Right atrium auricular region (tissue), 2 donors: ENCODE data around the gene NCKAP5. TPM values are rescaled to one million over a fixed set of nuclear protein-coding genes. Genes with fewer than 3 reads are reported as not detected.
"Not testable (repeated sequence)": the region's sequence is repeated elsewhere in the genome, so short reads cannot be mapped to it uniquely, and the experiment has no call there.

Source experiments
- DNase-seq: peaks from one replicate; pipeline ENCODE4 v3.0.0-alpha.2; 2019; ENCODE audit warnings: low spot score
- H3K27ac ChIP-seq, 2 donors: fragments of 200-600 bp; sonication (generic); 1 replicate in 1 of 2; 2 replicates in 1 of 2; pipeline ENCODE4 v1.5.1; 2016 to 2019
- H3K27me3 ChIP-seq, 2 donors: fragments of 200-600 bp; sonication (generic); one replicate each; pipeline versions ENCODE4 v1.5.1 to v1.6.0; 2017 to 2019
- H3K36me3 ChIP-seq: fragments of 200-600 bp; sonication (generic); one replicate; pipeline ENCODE4 v1.5.1; 2016
- H3K4me1 ChIP-seq, 2 donors: fragments of 200-600 bp; sonication (generic); one replicate each; pipeline versions ENCODE4 v1.5.1 to v1.6.0; 2017 to 2019
- H3K4me3 ChIP-seq, 2 donors: fragments of 200-600 bp; sonication (generic); 1 replicate in 1 of 2; 2 replicates in 1 of 2; pipeline ENCODE4 v1.5.1; 2017 to 2019; ENCODE audit warnings: mild to moderate bottlenecking in 1 of 2, moderate library complexity in 1 of 2
- H3K9me3 ChIP-seq, 2 donors: fragments of 200-600 bp; sonication (generic); one replicate each; pipeline ENCODE4 v1.5.1; 2019
- CTCF ChIP-seq, 2 donors: fragments of 200-600 bp; sonication (generic); IDR thresholded peaks; one replicate each; pipeline ENCODE4 v1.5.1; 2019; ENCODE audit warnings: antibody characterized with exemption in 2 of 2
- total RNA-seq, 2 donors: library from RNA; depleted of rRNA; stranded (reverse); fragments of >200 nt; gene quantifications; one replicate each; pipeline ENCODE4 v1.1.0, GENCODE V29; 2016

The NCKAP5 gene
- total RNA-seq, 2 donors from 2014 or later: 3.6 to 5.4 TPM

- Histone ChIP-seq H3K36me3 (no peaks in the 10 kb centered on the region), H3K4me3 (no peak overlapping the region), H3K4me1 (no peaks in the 10 kb centered on the region), H3K27ac (no peak overlapping the region), H3K27me3 (no peaks in the 10 kb centered on the region), H3K9me3 (no peaks in the 10 kb centered on the region)
- no peak for TF ChIP-seq CTCF (IDR thresholded peaks at IDR 0.05)
- DNase-seq: no peak
These were observed 848.8 kb downstream of the NCKAP5 start for GRCh38 chr2:132719480-132719879.

- no peaks in the 10 kb centered on the region for H3K27me3 ChIP-seq
- no peaks in the 10 kb centered on the region for H3K4me1 ChIP-seq
- H3K27ac ChIP-seq: no peak overlapping the region
- no peaks in the 10 kb centered on the region for H3K9me3 ChIP-seq
- no peak overlapping the region for H3K4me3 ChIP-seq
- no peak for TF ChIP-seq CTCF (IDR thresholded peaks at IDR 0.05)
- no peaks in the 10 kb centered on the region for H3K36me3 ChIP-seq
- DNase-seq: no peak
These were observed 851.3 kb downstream of the NCKAP5 start for GRCh38 chr2:132716954-132717353.

- TF ChIP-seq CTCF (IDR thresholded peaks at IDR 0.05): no peak
- H3K36me3 ChIP-seq: no peaks in the 10 kb centered on the region
- H3K27me3 ChIP-seq: no peaks in the 10 kb centered on the region
These were observed 852.6 kb downstream of the NCKAP5 start for GRCh38 chr2:132715386-132716351.

GRCh38 chr2:132703396-132703795, 864.9 kb downstream of the NCKAP5 start:
- H3K4me3 ChIP-seq: no peak overlapping the region
- no peak overlapping the region for H3K27ac ChIP-seq
- no peaks in the 10 kb centered on the region for H3K27me3 ChIP-seq
- TF ChIP-seq CTCF (IDR thresholded peaks at IDR 0.05): no peak
- DNase-seq: no peak
- H3K9me3 ChIP-seq: no peaks in the 10 kb centered on the region
- no peaks in the 10 kb centered on the region for H3K4me1 ChIP-seq
- no peaks in the 10 kb centered on the region for H3K36me3 ChIP-seq

More at GRCh38 chr2:132715386-132716351, 852.6 kb downstream of the NCKAP5 start:
- DNase-seq: no peak
- H3K4me1 ChIP-seq: no peaks in the 10 kb centered on the region
- H3K4me3 ChIP-seq: no peak overlapping the region
- H3K27ac ChIP-seq: no peak overlapping the region
- no peaks in the 10 kb centered on the region for H3K9me3 ChIP-seq

GRCh38 chr2:132701810-132702209, 866.5 kb downstream of the NCKAP5 start:
- no peak overlapping the region for H3K4me3 ChIP-seq
- no peak for DNase-seq

GRCh38 chr2:132699802-132700201, 868.5 kb downstream of the NCKAP5 start:
- H3K9me3 ChIP-seq, H3K4me3 ChIP-seq, H3K4me1 ChIP-seq, H3K36me3 ChIP-seq, H3K27me3 ChIP-seq, H3K27ac ChIP-seq, DNase-seq: not testable (repeated sequence)

More at GRCh38 chr2:132701810-132702209, 866.5 kb downstream of the NCKAP5 start:
- H3K27me3 ChIP-seq: no peaks in the 10 kb centered on the region
- no peak for TF ChIP-seq CTCF (IDR thresholded peaks at IDR 0.05)
- H3K27ac ChIP-seq: no peak overlapping the region
- H3K4me1 ChIP-seq: no peaks in the 10 kb centered on the region
- H3K36me3 ChIP-seq: no peaks in the 10 kb centered on the region
- H3K9me3 ChIP-seq: no peaks in the 10 kb centered on the region

GRCh38 chr2:132698347-132698746, 869.9 kb downstream of the NCKAP5 start:
- not testable (repeated sequence) for H3K4me1 ChIP-seq, H3K27me3 ChIP-seq, DNase-seq, H3K4me3 ChIP-seq, H3K9me3 ChIP-seq, H3K27ac ChIP-seq, H3K36me3 ChIP-seq
